Measurements from ENCODE around the gene TMEM35B.

Gene TMEM35B

DNA sequence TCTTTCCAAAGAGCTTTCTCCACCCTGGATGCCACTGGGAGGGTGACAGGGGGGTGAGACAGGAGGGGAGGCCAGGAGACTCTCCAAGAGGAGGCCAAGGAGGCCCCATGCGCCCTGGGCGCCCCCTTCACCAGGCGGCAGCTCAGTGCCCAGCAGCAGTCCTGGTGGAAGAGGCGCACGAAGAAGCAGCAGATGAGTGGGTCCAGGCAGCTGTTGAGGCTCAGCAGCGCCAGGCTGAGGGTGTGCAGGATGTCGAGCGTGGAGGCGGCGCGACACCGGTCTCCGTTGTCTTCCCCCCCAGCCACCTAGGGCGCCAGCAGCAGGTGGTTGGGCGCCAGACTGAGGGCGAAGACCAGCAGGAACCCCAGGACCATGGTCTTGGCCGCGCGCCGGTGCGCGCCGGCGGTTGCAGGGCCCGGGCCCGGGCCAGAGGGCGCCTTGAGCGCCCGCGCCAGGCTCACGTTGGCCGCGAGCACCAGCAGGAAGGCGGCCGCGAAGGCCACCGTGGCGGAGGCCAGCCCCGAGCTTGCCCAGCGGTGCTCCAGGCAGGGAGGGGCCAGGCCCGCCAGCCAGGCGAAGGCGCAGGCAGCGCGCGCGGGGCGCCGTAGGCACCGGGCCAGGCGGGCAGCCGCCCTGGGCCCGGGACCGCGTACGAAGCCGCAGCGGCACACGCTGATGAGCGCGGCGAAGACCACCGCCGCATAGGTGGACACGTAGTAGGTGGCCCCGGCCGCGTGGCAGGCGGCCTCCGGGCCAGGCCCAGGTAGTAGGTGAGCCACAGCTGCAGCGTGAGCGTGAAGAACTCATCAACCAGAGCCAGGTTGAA is 8.6 kb downstream of the TMEM35B start:
- H3K9me3 ChIP-seq = no peaks in the 10 kb centered on the region
- TF ChIP-seq, protein P1, sequence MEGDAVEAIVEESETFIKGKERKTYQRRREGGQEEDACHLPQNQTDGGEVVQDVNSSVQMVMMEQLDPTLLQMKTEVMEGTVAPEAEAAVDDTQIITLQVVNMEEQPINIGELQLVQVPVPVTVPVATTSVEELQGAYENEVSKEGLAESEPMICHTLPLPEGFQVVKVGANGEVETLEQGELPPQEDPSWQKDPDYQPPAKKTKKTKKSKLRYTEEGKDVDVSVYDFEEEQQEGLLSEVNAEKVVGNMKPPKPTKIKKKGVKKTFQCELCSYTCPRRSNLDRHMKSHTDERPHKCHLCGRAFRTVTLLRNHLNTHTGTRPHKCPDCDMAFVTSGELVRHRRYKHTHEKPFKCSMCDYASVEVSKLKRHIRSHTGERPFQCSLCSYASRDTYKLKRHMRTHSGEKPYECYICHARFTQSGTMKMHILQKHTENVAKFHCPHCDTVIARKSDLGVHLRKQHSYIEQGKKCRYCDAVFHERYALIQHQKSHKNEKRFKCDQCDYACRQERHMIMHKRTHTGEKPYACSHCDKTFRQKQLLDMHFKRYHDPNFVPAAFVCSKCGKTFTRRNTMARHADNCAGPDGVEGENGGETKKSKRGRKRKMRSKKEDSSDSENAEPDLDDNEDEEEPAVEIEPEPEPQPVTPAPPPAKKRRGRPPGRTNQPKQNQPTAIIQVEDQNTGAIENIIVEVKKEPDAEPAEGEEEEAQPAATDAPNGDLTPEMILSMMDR (IDR thresholded peaks at IDR 0.05) = no peak
- H3K27ac ChIP-seq = no peak overlapping the region
- peaks cover 6% of the 10 kb centered on the region for H3K27me3 ChIP-seq
- H3K4me1 ChIP-seq (ENCODE audit: control insufficient read depth in 1 of 2, insufficient read depth in 1 of 2, low read depth in 1 of 2, low read length in 1 of 2) = peaks cover 0 to 2% of the 10 kb centered on the region in 2 experiments
- H3K4me3 ChIP-seq (ENCODE audit: low read depth in 1 of 2, low read length in 1 of 2) = no peak overlapping the region
- peaks cover 32% of the 10 kb centered on the region for H3K36me3 ChIP-seq

GRCh38 chr1:34975771-34976170 is 9.4 kb downstream of the TMEM35B start:
- peaks cover 0 to 2% of the 10 kb centered on the region in 2 experiments for H3K4me1 ChIP-seq (ENCODE audit: control insufficient read depth in 1 of 2, insufficient read depth in 1 of 2, low read depth in 1 of 2, low read length in 1 of 2)
- no peaks in the 10 kb centered on the region for H3K9me3 ChIP-seq
- TF ChIP-seq, protein P1 (IDR thresholded peaks at IDR 0.05) = no peak
- no peak overlapping the region for H3K4me3 ChIP-seq (ENCODE audit: low read depth in 1 of 2, low read length in 1 of 2)
- no peak overlapping the region for H3K27ac ChIP-seq
- peaks cover 27% of the 10 kb centered on the region for H3K36me3 ChIP-seq
- peaks cover 13% of the 10 kb centered on the region for H3K27me3 ChIP-seq

GRCh38 chr1:34975338-34975737 is 9.8 kb downstream of the TMEM35B start:
- TF ChIP-seq, protein P1 (IDR thresholded peaks at IDR 0.05) = no peak
- H3K4me1 ChIP-seq (ENCODE audit: control insufficient read depth in 1 of 2, insufficient read depth in 1 of 2, low read depth in 1 of 2, low read length in 1 of 2) = peaks cover 0 to 2% of the 10 kb centered on the region in 2 experiments
- peaks cover 22% of the 10 kb centered on the region for H3K36me3 ChIP-seq

GRCh38 chr1:34974626-34975025 is 10.5 kb downstream of the TMEM35B start:
- Histone ChIP-seq H3K27ac (no peak overlapping the region), H3K36me3 (peaks cover 22% of the 10 kb centered on the region), H3K9me3 (no peaks in the 10 kb centered on the region), H3K27me3 (peaks cover 14% of the 10 kb centered on the region), H3K4me3 (ENCODE audit: low read depth in 1 of 2, low read length in 1 of 2) (no peak overlapping the region), H3K4me1 (ENCODE audit: control insufficient read depth in 1 of 2, insufficient read depth in 1 of 2, low read depth in 1 of 2, low read length in 1 of 2) (peaks cover 0 to 2% of the 10 kb centered on the region in 2 experiments)
- TF ChIP-seq, protein P1 (IDR thresholded peaks at IDR 0.05) = no peak

More at GRCh38 chr1:34975338-34975737, 9.8 kb downstream of the TMEM35B start:
- H3K27me3 ChIP-seq = peaks cover 14% of the 10 kb centered on the region
- H3K27ac ChIP-seq = no peak overlapping the region
- H3K4me3 ChIP-seq (ENCODE audit: low read depth in 1 of 2, low read length in 1 of 2) = no peak overlapping the region
- no peaks in the 10 kb centered on the region for H3K9me3 ChIP-seq

GRCh38 chr1:34973326-34973725 is 11.8 kb downstream of the TMEM35B start:
- H3K27me3 ChIP-seq = peaks cover 14% of the 10 kb centered on the region
- no peak overlapping the region for H3K27ac ChIP-seq
- H3K4me1 ChIP-seq (ENCODE audit: control insufficient read depth in 1 of 2, insufficient read depth in 1 of 2, low read depth in 1 of 2, low read length in 1 of 2) = peaks cover 0 to 2% of the 10 kb centered on the region in 2 experiments
- H3K36me3 ChIP-seq = peaks cover 13% of the 10 kb centered on the region
- H3K4me3 ChIP-seq (ENCODE audit: low read depth in 1 of 2, low read length in 1 of 2) = no peak overlapping the region
- TF ChIP-seq, protein P1 (IDR thresholded peaks at IDR 0.05) = no peak
- no peaks in the 10 kb centered on the region for H3K9me3 ChIP-seq
